Pulmonary artery endothelial cell (primary cell): ENCODE results near the gene CABCOCO1. TPM values are rescaled to one million over a fixed set of nuclear protein-coding genes. Genes with fewer than 3 reads are reported as not detected.
"Not testable (repeated sequence)": the region's sequence is repeated elsewhere in the genome, so short reads cannot be mapped to it uniquely, and the experiment has no call there.

ENCODE experiments used
- DNase-seq: peaks from one replicate; pipeline ENCODE4 v3.0.0-alpha.2; 2011; ENCODE audit warnings: low read depth, low spot score
- total RNA-seq: library from RNA; depleted of rRNA; stranded (reverse); fragments of >200 nt; gene quantifications from 2 replicates; pipeline ENCODE4 v1.2.3, GENCODE V29; 2014

The CABCOCO1 gene
- total RNA-seq, 1 donor from 2014 or later: 0.33 TPM

GRCh38 chr10:61712105-61712504, 49.4 kb downstream of the CABCOCO1 start:
- DNase-seq: not testable (repeated sequence)

GRCh38 chr10:61719475-61719874, 56.7 kb downstream of the CABCOCO1 start:
- not testable (repeated sequence) for DNase-seq

- no peak for DNase-seq
Observed at GRCh38 chr10:61719906-61720305, 57.2 kb downstream of the CABCOCO1 start.

GRCh38 chr10:61721431-61721830, 58.7 kb downstream of the CABCOCO1 start:
- no peak for DNase-seq

- DNase-seq: not testable (repeated sequence)
Observed at GRCh38 chr10:61725221-61725620, 62.5 kb downstream of the CABCOCO1 start.

GRCh38 chr10:61729596-61729995, 66.9 kb downstream of the CABCOCO1 start:
- DNase-seq: no peak

GRCh38 chr10:61730671-61731070, 67.9 kb downstream of the CABCOCO1 start:
- DNase-seq: no peak

- DNase-seq: no peak
Observed at GRCh38 chr10:61731638-61732037, 68.9 kb downstream of the CABCOCO1 start.

GRCh38 chr10:61732629-61733278, 70.0 kb downstream of the CABCOCO1 start:
- no peak for DNase-seq

GRCh38 chr10:61733358-61733940, 70.7 kb downstream of the CABCOCO1 start:
- peak; percentile 22 for DNase-seq

GRCh38 chr10:61735882-61736281, 73.2 kb downstream of the CABCOCO1 start:
- DNase-seq: no peak

- DNase-seq: not testable (repeated sequence)
Observed at GRCh38 chr10:61737455-61737854, 74.7 kb downstream of the CABCOCO1 start.

- DNase-seq: no peak
Observed at GRCh38 chr10:61742812-61743211, 80.1 kb downstream of the CABCOCO1 start.

GRCh38 chr10:61744469-61744868, 81.7 kb downstream of the CABCOCO1 start:
- DNase-seq: no peak

- DNase-seq: no peak
Observed at GRCh38 chr10:61746377-61746776, 83.6 kb downstream of the CABCOCO1 start.

- no peak for DNase-seq
Observed at GRCh38 chr10:61747307-61747706, 84.6 kb downstream of the CABCOCO1 start.

GRCh38 chr10:61749291-61749690, 86.6 kb downstream of the CABCOCO1 start:
- DNase-seq: no peak

- peak; percentile 33 for DNase-seq
Observed at GRCh38 chr10:61750943-61751471, 88.3 kb downstream of the CABCOCO1 start.

- DNase-seq: no peak
Observed at GRCh38 chr10:61751599-61751998, 88.9 kb downstream of the CABCOCO1 start.

GRCh38 chr10:61752111-61753011, 89.6 kb downstream of the CABCOCO1 start:
- DNase-seq: peak; percentile 17

GRCh38 chr10:61753453-61753852, 90.7 kb downstream of the CABCOCO1 start:
- DNase-seq: no peak
